Glutamatergic neuron (in vitro differentiated cells): ENCODE results near the gene TEDC1. TPM values are rescaled to one million over a fixed set of nuclear protein-coding genes. Genes with fewer than 3 reads are reported as not detected.
A peak's percentile ranks its signal among the peaks of the same experiment; 100 is the strongest.

Experiments
- DNase-seq: peaks from one replicate; pipeline ENCODE4 v3.0.0; 2022
- H3K27ac Mint-ChIP-seq: one replicate; pipeline ENCODE4 v1.8.0; 2020; ENCODE audit warnings: mild to moderate bottlenecking, mixed read lengths, inconsistent platforms; ENCODE audit not compliant: unreplicated experiment
- H3K27me3 Mint-ChIP-seq: one replicate; pipeline ENCODE4 v1.8.0; 2020; ENCODE audit warnings: mild to moderate bottlenecking, moderate library complexity, mixed read lengths, inconsistent platforms; ENCODE audit not compliant: unreplicated experiment
- H3K36me3 Mint-ChIP-seq: one replicate; pipeline ENCODE4 v1.8.0; 2020; ENCODE audit warnings: mild to moderate bottlenecking, mixed read lengths, inconsistent platforms; ENCODE audit not compliant: unreplicated experiment
- H3K4me1 Mint-ChIP-seq: one replicate; pipeline ENCODE4 v1.8.0; 2020; ENCODE audit warnings: mild to moderate bottlenecking, low read depth, mixed read lengths, inconsistent platforms; ENCODE audit not compliant: unreplicated experiment
- H3K4me3 Mint-ChIP-seq: one replicate; pipeline ENCODE4 v1.8.0; 2020; ENCODE audit warnings: mild to moderate bottlenecking, mixed read lengths, inconsistent platforms; ENCODE audit not compliant: unreplicated experiment
- H3K9me3 Mint-ChIP-seq: one replicate; pipeline ENCODE4 v1.8.0; 2020; ENCODE audit warnings: mild to moderate bottlenecking, moderate library complexity, mixed read lengths, inconsistent platforms; ENCODE audit not compliant: unreplicated experiment
- CTCF ChIP-seq: fragments of 200-600 bp; sonication (generic); IDR thresholded peaks from one replicate; pipeline ENCODE4 v1.5.0; 2021; ENCODE audit not compliant: partially characterized antibody, unreplicated experiment
- total RNA-seq: library from RNA; stranded (reverse); fragmentation: NEBNext Ultra II Directional; extraction: Animal tissue kit (Norgen Biotek cat#: 25700); gene quantifications from one replicate; pipeline ENCODE4 v1.2.1, GENCODE V29; 2021; ENCODE audit not compliant: unreplicated experiment

The TEDC1 gene
- total RNA-seq, 1 donor from 2014 or later: 13.8 TPM

GRCh38 chr14:105492031-105492970 lies 1.3 kb downstream of the TEDC1 start:
- Mint-ChIP-seq H3K4me1 (peaks cover 2% of the 10 kb centered on the region), H3K9me3 (peaks cover 5% of the 10 kb centered on the region), H3K27me3 (peaks cover 14% of the 10 kb centered on the region), H3K4me3 (peak overlapping the region; percentile 86), H3K27ac (peak overlapping the region; percentile 52), H3K36me3 (no peaks in the 10 kb centered on the region)
- TF ChIP-seq CTCF: peak; percentile 13
- peak; percentile 14 for DNase-seq

GRCh38 chr14:105492971-105493871 lies 2.2 kb downstream of the TEDC1 start:
- DNase-seq: peak; percentile 33
- no peaks in the 10 kb centered on the region for H3K36me3 Mint-ChIP-seq
- peaks cover 16% of the 10 kb centered on the region for H3K27me3 Mint-ChIP-seq
- no peak for TF ChIP-seq CTCF
- no peak overlapping the region for H3K27ac Mint-ChIP-seq
- peaks cover 7% of the 10 kb centered on the region for H3K9me3 Mint-ChIP-seq
- no peak overlapping the region for H3K4me3 Mint-ChIP-seq
- peaks cover 2% of the 10 kb centered on the region for H3K4me1 Mint-ChIP-seq

GRCh38 chr14:105493921-105494605 lies 3.0 kb downstream of the TEDC1 start:
- Mint-ChIP-seq H3K9me3 (peaks cover 7% of the 10 kb centered on the region), H3K4me3 (no peak overlapping the region), H3K36me3 (no peaks in the 10 kb centered on the region), H3K27me3 (peaks cover 16% of the 10 kb centered on the region), H3K27ac (no peak overlapping the region), H3K4me1 (peaks cover 4% of the 10 kb centered on the region)
- no peak for TF ChIP-seq CTCF
- peak; percentile 30 for DNase-seq

- Mint-ChIP-seq H3K4me3 (no peak overlapping the region), H3K36me3 (no peaks in the 10 kb centered on the region), H3K4me1 (peaks cover 3% of the 10 kb centered on the region), H3K27ac (no peak overlapping the region), H3K9me3 (peaks cover 7% of the 10 kb centered on the region), H3K27me3 (peaks cover 15% of the 10 kb centered on the region)
- no peak for TF ChIP-seq CTCF
- DNase-seq: peak; percentile 10
These were observed 3.5 kb downstream of the TEDC1 start for GRCh38 chr14:105494606-105494929.
